Measurements from ENCODE around the gene ST6GALNAC5.

Gene ST6GALNAC5

GRCh38 chr1:77047978-77048614 is 180.8 kb downstream of the ST6GALNAC5 start:
- DNase-seq (ENCODE audit: low spot score): no peak

GRCh38 chr1:77048615-77049005 is 181.3 kb downstream of the ST6GALNAC5 start:
- no peak for DNase-seq (ENCODE audit: low spot score)

DNA sequence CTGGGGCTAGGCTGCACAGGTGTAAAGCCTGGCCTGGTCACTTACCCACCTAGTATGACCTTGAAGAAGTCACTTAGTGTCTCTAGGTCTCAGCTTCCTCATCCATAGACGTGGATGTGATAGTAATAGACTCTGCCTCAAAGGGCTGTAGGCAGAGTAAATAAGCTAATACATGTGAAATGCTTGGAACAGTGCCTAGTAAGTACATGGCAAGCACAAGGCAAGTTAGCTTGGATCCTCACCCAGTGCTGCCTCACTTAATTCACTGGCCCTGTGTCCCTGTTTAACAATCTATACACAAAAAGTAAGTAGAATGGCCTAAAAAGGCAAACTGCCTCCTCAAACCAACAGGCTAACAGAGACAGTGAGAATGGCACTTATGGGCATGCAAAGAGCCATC is 184.1 kb downstream of the ST6GALNAC5 start:
- DNase-seq (ENCODE audit: low spot score): no peak

- no peak for DNase-seq (ENCODE audit: low spot score)
Observed at GRCh38 chr1:77056525-77056924, 189.2 kb downstream of the ST6GALNAC5 start.

- no peak for DNase-seq (ENCODE audit: low spot score)
Observed at GRCh38 chr1:77057994-77058585, 190.8 kb downstream of the ST6GALNAC5 start.

DNA sequence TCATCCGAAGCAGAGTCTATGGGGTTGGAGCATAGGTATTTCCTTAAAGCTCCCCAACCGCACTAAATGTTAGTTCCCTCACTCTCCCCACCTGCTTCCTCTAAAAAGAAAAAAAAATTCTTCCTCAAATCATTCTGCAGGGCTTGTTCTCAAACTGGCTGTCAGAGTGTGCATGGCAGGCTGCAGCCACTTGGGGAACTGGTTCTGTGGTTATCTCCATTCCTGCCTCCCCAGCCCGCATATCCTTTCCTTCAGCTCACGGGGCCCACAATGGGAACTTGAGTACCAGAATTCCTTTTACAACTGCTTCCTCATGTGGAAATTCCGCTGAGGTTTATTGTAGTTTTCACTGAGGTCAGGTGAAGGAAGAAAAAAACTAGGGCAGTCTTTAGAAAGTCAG is 192.7 kb downstream of the ST6GALNAC5 start:
- no peak for DNase-seq (ENCODE audit: low spot score)

GRCh38 chr1:77061162-77061561 is 193.9 kb downstream of the ST6GALNAC5 start:
- DNase-seq (ENCODE audit: low spot score): no peak

DNA sequence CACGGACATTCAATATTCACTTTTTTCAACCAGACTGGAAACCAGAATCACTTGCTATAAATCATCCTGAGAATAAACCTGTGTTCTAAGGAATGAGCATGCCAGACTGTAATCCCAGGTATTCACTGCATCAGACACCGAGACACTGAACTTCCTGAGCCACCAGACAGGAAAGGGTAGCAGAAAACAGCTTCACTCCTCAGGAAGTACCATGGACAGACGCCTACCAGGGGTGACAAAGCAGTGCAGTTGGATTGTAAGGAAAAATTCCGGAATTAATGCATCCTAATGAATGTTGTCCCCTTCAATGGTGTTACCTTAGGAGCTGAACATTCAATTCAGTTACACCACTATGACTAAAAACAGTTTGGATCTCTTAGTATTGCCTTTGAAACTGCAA is 195.8 kb downstream of the ST6GALNAC5 start:
- DNase-seq (ENCODE audit: low spot score): no peak

DNA sequence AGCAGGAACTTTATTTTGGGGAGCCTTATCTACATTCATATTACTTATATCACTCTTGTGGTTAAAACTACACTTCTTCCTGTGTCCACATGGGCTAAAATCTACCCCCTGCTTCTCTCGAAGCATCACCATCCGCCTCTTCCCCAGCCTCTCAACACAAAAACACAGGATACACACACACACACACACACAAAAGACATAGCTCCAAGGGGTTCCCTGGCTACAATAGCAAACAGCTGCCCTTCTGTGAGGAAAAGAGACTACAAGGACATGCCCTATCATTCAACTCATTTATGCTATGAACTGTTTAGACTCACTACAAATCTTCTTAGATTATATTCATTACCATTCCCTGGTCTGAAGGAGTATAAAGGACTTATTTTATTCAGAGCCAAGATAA is 197.0 kb downstream of the ST6GALNAC5 start:
- no peak for DNase-seq (ENCODE audit: low spot score)

- DNase-seq (ENCODE audit: low spot score): no peak
Observed at GRCh38 chr1:77065693-77066342, 198.5 kb downstream of the ST6GALNAC5 start.

GRCh38 chr1:77068013-77068412 is 200.7 kb downstream of the ST6GALNAC5 start:
- DNase-seq (ENCODE audit: low spot score): no peak

GRCh38 chr1:77076759-77077158 is 209.5 kb downstream of the ST6GALNAC5 start:
- no peak for DNase-seq (ENCODE audit: low spot score)

DNA sequence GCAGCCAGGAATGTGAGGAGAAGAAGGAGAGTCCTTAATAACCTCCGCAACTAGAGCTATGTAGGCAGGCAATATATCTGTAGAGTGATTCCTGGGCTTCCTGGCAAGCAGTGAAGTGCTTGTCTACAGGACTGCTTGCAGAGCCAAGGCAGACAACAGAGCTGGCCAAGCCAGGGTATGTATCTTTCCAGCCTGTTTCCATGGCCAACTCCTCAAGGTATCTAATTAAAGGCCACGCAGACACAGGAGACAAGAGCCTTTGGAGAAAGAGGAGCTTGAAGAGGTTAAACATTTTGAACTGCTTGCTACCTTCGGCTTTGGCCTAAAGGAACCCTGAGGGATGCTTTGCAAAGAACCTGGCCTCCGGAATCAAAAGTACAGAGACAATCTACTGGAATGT is 214.6 kb downstream of the ST6GALNAC5 start:
- no peak for DNase-seq (ENCODE audit: low spot score)

DNA sequence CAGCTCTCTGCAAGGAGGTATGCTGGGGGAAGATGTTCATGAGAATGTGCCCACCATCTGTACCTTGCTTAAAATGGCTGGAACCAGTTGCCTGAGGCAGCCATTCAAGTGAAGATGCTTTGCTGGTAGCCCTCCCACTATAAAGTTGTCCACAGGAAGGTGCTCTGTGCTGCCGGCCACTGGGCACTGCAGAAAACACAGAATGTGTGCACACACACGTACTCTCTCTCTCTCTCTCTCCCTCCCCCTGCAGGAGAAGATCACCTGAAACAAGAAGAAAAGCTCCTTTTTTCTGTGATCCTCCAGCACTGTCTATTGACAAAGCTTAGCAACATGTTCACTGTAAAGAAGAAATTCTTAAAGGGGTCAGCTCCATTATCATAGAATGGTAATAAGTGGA is 217.2 kb downstream of the ST6GALNAC5 start:
- no peak for DNase-seq (ENCODE audit: low spot score)

- DNase-seq (ENCODE audit: low spot score): no peak
Observed at GRCh38 chr1:77085109-77085508, 217.8 kb downstream of the ST6GALNAC5 start.

DNA sequence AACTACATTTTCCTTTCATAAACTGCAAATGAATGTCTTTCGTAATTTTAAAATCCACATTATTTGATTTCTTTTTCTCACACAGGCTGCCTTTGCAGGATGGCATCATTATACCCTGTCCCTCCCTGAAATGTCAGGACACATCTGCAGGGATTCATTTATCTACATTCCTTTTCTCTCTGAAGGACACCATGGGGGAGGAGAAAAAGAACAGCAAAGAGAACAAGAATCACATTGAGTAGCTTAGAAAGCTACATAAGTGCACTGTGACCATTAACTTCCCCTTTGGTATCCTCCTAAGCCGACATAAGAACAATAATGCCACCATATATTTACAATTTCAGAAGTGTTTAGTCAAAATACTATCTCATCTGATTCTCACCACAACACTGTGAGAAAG is 222.5 kb downstream of the ST6GALNAC5 start:
- no peak for DNase-seq (ENCODE audit: low spot score)

DNA sequence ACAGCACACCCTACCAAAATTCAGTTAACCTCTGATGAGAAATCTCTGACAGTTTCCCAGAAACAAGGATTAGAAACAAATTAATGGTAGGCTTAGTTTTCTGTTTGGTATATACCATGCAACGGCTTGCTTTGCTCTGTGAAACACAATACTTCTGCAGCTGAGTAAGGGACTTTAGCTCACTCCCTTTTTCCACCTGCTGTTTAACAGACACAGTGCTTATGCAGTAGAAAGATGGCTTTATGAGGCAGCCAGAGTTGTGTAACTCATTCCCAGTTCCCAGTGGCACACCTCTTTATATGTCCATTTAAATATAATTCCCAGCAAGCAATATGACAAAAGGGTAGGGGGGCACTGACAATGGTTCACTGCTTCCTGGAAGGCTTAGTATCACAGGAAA is 228.0 kb downstream of the ST6GALNAC5 start:
- no peak for DNase-seq (ENCODE audit: low spot score)

DNA sequence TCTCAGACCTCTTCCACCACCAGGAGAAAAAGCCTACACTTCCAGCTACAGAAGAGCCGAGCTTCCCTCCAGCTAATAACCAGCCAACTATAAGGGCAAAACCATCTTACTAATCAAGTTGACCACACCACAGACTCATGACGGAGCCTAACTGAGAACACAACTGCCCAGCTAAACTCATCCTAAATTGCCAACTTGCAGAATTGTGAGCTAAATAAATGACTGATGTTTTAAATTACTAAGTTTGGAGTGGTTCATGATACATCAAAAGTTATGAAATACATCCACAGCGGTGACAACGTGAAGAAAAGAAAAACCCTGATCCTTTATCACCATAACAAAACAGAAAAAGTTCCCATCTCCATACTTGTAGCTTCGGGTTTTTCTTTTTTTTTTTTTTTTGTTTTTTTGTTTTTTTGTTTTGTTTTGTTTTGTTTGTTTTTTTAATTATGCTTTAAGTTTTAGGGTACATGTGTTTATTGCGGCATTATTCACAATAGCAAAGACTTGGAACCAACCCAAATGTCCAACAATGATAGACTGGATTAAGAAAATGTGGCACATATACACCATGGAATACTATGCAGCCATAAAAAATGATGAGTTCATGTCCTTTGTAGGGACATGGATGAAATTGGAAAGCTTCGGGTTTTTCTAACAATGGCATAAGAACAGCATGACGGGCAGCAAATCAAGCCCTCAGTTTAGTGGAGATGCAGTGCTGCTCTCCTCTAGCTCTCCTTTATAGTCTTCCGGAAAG is 229.4 kb downstream of the ST6GALNAC5 start:
- DNase-seq (ENCODE audit: low spot score): no peak

DNA sequence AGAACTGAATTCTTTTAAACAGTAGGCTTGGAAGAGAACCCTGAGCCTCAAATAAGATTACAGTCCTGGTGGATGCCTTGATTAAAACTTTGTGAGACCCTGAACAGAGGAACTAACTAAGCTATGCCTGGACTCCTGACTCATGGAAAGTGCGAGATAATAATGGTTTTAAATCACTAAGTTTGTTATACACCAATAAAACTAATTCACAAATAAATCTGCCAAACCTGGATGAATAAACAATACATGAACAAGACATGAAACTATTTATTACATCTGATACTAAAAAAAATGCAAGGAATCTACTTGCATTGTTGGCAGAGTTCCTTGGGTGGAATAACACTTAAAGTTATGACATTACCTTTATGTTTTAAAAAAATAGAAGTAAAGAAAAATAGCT is 233.6 kb downstream of the ST6GALNAC5 start:
- DNase-seq (ENCODE audit: low spot score): no peak

DNA sequence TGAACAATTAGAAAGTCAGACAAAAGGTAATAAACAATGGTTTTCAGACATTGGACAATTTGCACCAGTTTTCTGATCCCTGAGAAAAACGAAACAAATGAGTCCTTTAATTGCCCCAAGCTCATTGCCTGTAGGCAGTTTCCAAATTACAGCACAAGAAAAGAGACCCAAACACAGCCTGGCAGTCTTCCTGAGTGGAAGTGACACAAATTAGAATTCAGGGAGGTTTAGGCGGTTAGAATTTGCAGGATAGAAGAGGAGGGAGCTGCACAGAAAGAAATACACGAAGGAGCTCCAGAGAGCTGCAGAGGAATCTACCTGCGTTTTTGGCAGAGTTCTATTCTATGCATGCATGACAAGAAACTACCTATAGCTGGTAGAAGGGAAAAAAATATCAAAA is 236.2 kb downstream of the ST6GALNAC5 start:
- no peak for DNase-seq (ENCODE audit: low spot score)

GRCh38 chr1:77104672-77105071 is 237.4 kb downstream of the ST6GALNAC5 start:
- no peak for DNase-seq (ENCODE audit: low spot score)
